T-cell (primary cell): Measurements from ENCODE around the gene ZNF778. TPM values are rescaled to one million over a fixed set of nuclear protein-coding genes. Genes with fewer than 3 reads are reported as not detected.
"Not testable (repeated sequence)": the region's sequence is repeated elsewhere in the genome, so short reads cannot be mapped to it uniquely, and the experiment has no call there.

Experiments used
- ATAC-seq, 4 experiments: fragments of 200-7000 bp in 3 of 4; fragments of 150-1000 bp in 1 of 4; cut with Tn5 transposase; replicated peaks in 1 of 4; 1 replicate in 3 of 4; 2 replicates in 1 of 4; pipeline ENCODE4 v1.10.0; 2021; ENCODE audit warnings: moderate library complexity in 3 of 4, mild to moderate bottlenecking in 2 of 4, moderate number of reproducible peaks in 1 of 4
- CTCF ChIA-PET, 2 donors: fragments of 300-600 bp; sonication (Branson Sonifier 250); formaldehyde crosslinking; loops; one replicate each; lab custom pipeline; 2022; ENCODE audit warnings: antibody characterized with exemption in 2 of 2; lab: Charles Lee
- POLR2A ChIA-PET, 2 donors: fragments of 300-600 bp; sonication (Branson Sonifier 250); formaldehyde crosslinking; loops; one replicate each; lab custom pipeline; 2022; ENCODE audit warnings: antibody characterized with exemption in 2 of 2; lab: Charles Lee
- DNase-seq, 35 experiments: peaks; one replicate each; pipeline versions ENCODE4 v3.0.0 to v3.0.0-alpha.2; 2013 to 2023
- H3K27ac ChIP-seq: one replicate; pipeline ENCODE4 v1.5.1; 2013; ENCODE audit warnings: low read length
- H3K27me3 ChIP-seq, 2 experiments: replicated peaks in 1 of 2; 1 replicate in 1 of 2; 2 replicates in 1 of 2; pipeline versions ENCODE4 v1.6.1 to v1.7.0; 2013; ENCODE audit warnings: low read length in 1 of 2, mixed read lengths in 1 of 2; ENCODE audit not compliant: control insufficient read depth in 2 of 2, insufficient read depth in 2 of 2; ENCODE audit errors: extremely low read depth in 1 of 2
- H3K36me3 ChIP-seq, 2 donors: 1 replicate in 1 of 2; 2 replicates in 1 of 2; pipeline versions ENCODE4 v1.6.1 to v1.7.0; 2013; ENCODE audit warnings: low read length in 1 of 2; ENCODE audit not compliant: control insufficient read depth in 2 of 2, insufficient read depth in 1 of 2; ENCODE audit errors: extremely low read depth in 1 of 2
- H3K4me1 ChIP-seq, 2 experiments: 1 replicate in 1 of 2; 2 replicates in 1 of 2; pipeline versions ENCODE4 v1.6.1 to v1.7.0; 2013; ENCODE audit warnings: low read length in 2 of 2, mixed read lengths in 1 of 2; ENCODE audit not compliant: insufficient read depth in 2 of 2, control insufficient read depth in 1 of 2; ENCODE audit errors: extremely low read depth in 1 of 2
- H3K4me3 ChIP-seq, 2 donors: 1 replicate in 1 of 2; 2 replicates in 1 of 2; pipeline versions ENCODE4 v1.5.1 to v1.7.0; 2013; ENCODE audit warnings: mild to moderate bottlenecking in 2 of 2, low read length in 1 of 2, moderate library complexity in 1 of 2; ENCODE audit not compliant: control insufficient read depth in 1 of 2; ENCODE audit errors: extremely low read depth in 1 of 2
- H3K9me3 ChIP-seq: 2 replicates; pipeline ENCODE4 v1.7.0; 2013
- H3K27ac Mint-ChIP-seq, 2 donors: one replicate each; pipeline ENCODE4 v1.8.0; 2020 to 2021; ENCODE audit warnings: mild to moderate bottlenecking in 2 of 2, mixed read lengths in 2 of 2
- H3K27me3 Mint-ChIP-seq, 2 donors: one replicate each; pipeline ENCODE4 v1.8.0; 2021 to 2022; ENCODE audit warnings: mixed read lengths in 2 of 2
- H3K36me3 Mint-ChIP-seq: one replicate; pipeline ENCODE4 v1.8.0; 2021; ENCODE audit warnings: mixed read lengths
- H3K4me1 Mint-ChIP-seq, 3 donors: one replicate each; pipeline ENCODE4 v1.8.0; 2020 to 2022; ENCODE audit warnings: mixed read lengths in 3 of 3, mild to moderate bottlenecking in 1 of 3
- H3K4me3 Mint-ChIP-seq, 3 donors: one replicate each; pipeline ENCODE4 v1.8.0; 2020 to 2022; ENCODE audit warnings: mild to moderate bottlenecking in 3 of 3, mixed read lengths in 3 of 3, moderate library complexity in 3 of 3
- H3K9me3 Mint-ChIP-seq, 3 donors: one replicate each; pipeline ENCODE4 v1.8.0; 2020 to 2022; ENCODE audit warnings: mixed read lengths in 3 of 3
- WGBS: methylation state at CpG from one replicate; pipeline ENCODE4 v1.1.5; 2013; ENCODE audit warnings: missing lambda C conversion rate; ENCODE audit not compliant: insufficient coverage; 5-methylcytosine and 5-hydroxymethylcytosine counted together
- total RNA-seq, 35 experiments: library from RNA in 6 of 35; stranded (reverse) in 6 of 35; fragments of 120-200 nt in 1 of 35; gene quantifications; one replicate each; pipeline versions ENCODE4 v1.2.1 to v1.2.4 and lab custom pipeline; 2013 to 2026

ZNF778 gene
- total RNA-seq, 5 donors from 2014 or later (not counting 1 experiment from before 2014, with no cell fraction given) = 6.0 to 16.3 (median 13.6) TPM

GRCh38 chr16:89186593-89187031 lies 30.9 kb upstream of the ZNF778 start:
- ATAC-seq, H3K9me3 ChIP-seq, H3K36me3 Mint-ChIP-seq, H3K4me1 ChIP-seq, DNase-seq, H3K27ac Mint-ChIP-seq, H3K27me3 ChIP-seq, H3K4me3 Mint-ChIP-seq, H3K9me3 Mint-ChIP-seq, POLR2A ChIA-PET, H3K27me3 Mint-ChIP-seq, H3K27ac ChIP-seq, H3K36me3 ChIP-seq, CTCF ChIA-PET, H3K4me3 ChIP-seq: not testable (repeated sequence)
- peaks cover 4 to 12% (median 4%) of the 10 kb centered on the region in 3 donors for H3K4me1 Mint-ChIP-seq
- WGBS = 93% methylated on average over 16 of the region's 20 CpGs

GRCh38 chr16:89187032-89187769 lies 30.3 kb upstream of the ZNF778 start:
- Mint-ChIP-seq H3K27ac (peak overlapping the region in 1 of 2 donors; percentile 58), H3K36me3 (no peaks in the 10 kb centered on the region), H3K27me3 (no peaks in the 10 kb centered on the region), H3K9me3 (no peaks in the 10 kb centered on the region), H3K4me1 (peaks cover 0 to 10% (median 2%) of the 10 kb centered on the region in 3 donors), H3K4me3 (no peak overlapping the region)
- Histone ChIP-seq H3K27me3 (peaks cover 0 to 4% of the 10 kb centered on the region in 2 experiments), H3K36me3 (no peaks in the 10 kb centered on the region), H3K4me3 (no peak overlapping the region), H3K4me1 (peaks cover 0 to 7% of the 10 kb centered on the region in 2 experiments), H3K9me3 (no peaks in the 10 kb centered on the region), H3K27ac (no peak overlapping the region)
- DNase-seq (peak in 20 of 35 experiments; percentile 20 to 56 (median 33)), ATAC-seq (peak; percentile 21 to 51 (median 34))
- 50% methylated on average over 14 of the region's 19 CpGs for WGBS
- CTCF ChIA-PET = no interaction called here
- POLR2A ChIA-PET = interaction anchor here in 1 of 2 donors (0.6 kb wide), 1 partner anchor 346 kb away, joined by 7 read pairs; no protein-coding TSS in a partner anchor

- H3K27me3 ChIP-seq = peaks cover 0 to 4% of the 10 kb centered on the region in 2 experiments
- H3K36me3 ChIP-seq = no peaks in the 10 kb centered on the region
- H3K4me3 Mint-ChIP-seq = no peak overlapping the region
- peak; percentile 11 to 37 (median 24) for ATAC-seq
- ChIA-PET POLR2A (interaction anchor here in 1 of 2 donors (0.6 kb wide), 1 partner anchor 345 kb away, joined by 7 read pairs; no protein-coding TSS in a partner anchor), CTCF (no interaction called here)
- H3K4me1 ChIP-seq = peaks cover 0 to 6% of the 10 kb centered on the region in 2 experiments
- no peaks in the 10 kb centered on the region for H3K9me3 ChIP-seq
- no peak overlapping the region for H3K4me3 ChIP-seq
- peak in 5 of 35 experiments; percentile 24 to 50 (median 29) for DNase-seq
- 81% methylated on average over 13 of the region's 19 CpGs for WGBS
- no peaks in the 10 kb centered on the region for H3K9me3 Mint-ChIP-seq
- H3K27me3 Mint-ChIP-seq = no peaks in the 10 kb centered on the region
- H3K27ac Mint-ChIP-seq = peak overlapping the region in 1 of 2 donors; percentile 58
- H3K27ac ChIP-seq = no peak overlapping the region
- peaks cover 0 to 6% (median 0%) of the 10 kb centered on the region in 3 donors for H3K4me1 Mint-ChIP-seq
- no peaks in the 10 kb centered on the region for H3K36me3 Mint-ChIP-seq
Observed at GRCh38 chr16:89187770-89188392, 29.6 kb upstream of the ZNF778 start.

GRCh38 chr16:89188471-89189357 lies 28.8 kb upstream of the ZNF778 start:
- CTCF ChIA-PET, H3K4me1 Mint-ChIP-seq, H3K27me3 ChIP-seq, H3K9me3 ChIP-seq, H3K4me3 ChIP-seq, H3K36me3 Mint-ChIP-seq, H3K9me3 Mint-ChIP-seq, H3K4me3 Mint-ChIP-seq, ATAC-seq, H3K27me3 Mint-ChIP-seq, DNase-seq, H3K36me3 ChIP-seq, POLR2A ChIA-PET, H3K27ac Mint-ChIP-seq, H3K27ac ChIP-seq: not testable (repeated sequence)
- peaks cover 0 to 13% of the 10 kb centered on the region in 2 experiments for H3K4me1 ChIP-seq
- WGBS = 91% methylated on average over 20 of the region's 25 CpGs

- DNase-seq (peak in 1 of 35 experiments; percentile 21), ATAC-seq (no peak)
- Mint-ChIP-seq H3K36me3 (no peaks in the 10 kb centered on the region), H3K4me1 (peaks cover 0 to 6% (median 0%) of the 10 kb centered on the region in 3 donors), H3K27me3 (no peaks in the 10 kb centered on the region), H3K9me3 (no peaks in the 10 kb centered on the region), H3K27ac (peak overlapping the region in 1 of 2 donors; percentile 55), H3K4me3 (no peak overlapping the region)
- Histone ChIP-seq H3K9me3 (no peaks in the 10 kb centered on the region), H3K27ac (no peak overlapping the region), H3K4me3 (no peak overlapping the region), H3K4me1 (peaks cover 0 to 13% of the 10 kb centered on the region in 2 experiments), H3K27me3 (peaks cover 0 to 8% of the 10 kb centered on the region in 2 experiments), H3K36me3 (no peaks in the 10 kb centered on the region)
- ChIA-PET CTCF (no interaction called here), POLR2A (no interaction called here)
- WGBS = 60% methylated on average over 6 of the region's 14 CpGs
Observed at GRCh38 chr16:89189358-89190025, 28.0 kb upstream of the ZNF778 start.
